K562 (cell line): Measurements from ENCODE around the gene EVA1B. TPM values are rescaled to one million over a fixed set of nuclear protein-coding genes. Genes with fewer than 3 reads are reported as not detected.

Source experiments
- ATAC-seq: fragments of 200-7000 bp; cut with Tn5 transposase; 3 replicates; pipeline ENCODE4 v1.9.1; 2020; ENCODE audit warnings: moderate library complexity
- BruUV-seq: library from RNA; stranded (reverse); fragments of 400-500 nt; replicated peaks from 2 replicates; lab custom pipeline; 2021; lab: Mats Ljungman, UMichigan
- CTCF ChIA-PET: fragments of 300-600 bp; formaldehyde crosslinking; extraction: SDS; loops from one replicate; lab custom pipeline; 2021; ENCODE audit warnings: low intra/inter-chr PET ratio; lab: Yijun Ruan, JAX
- POLR2A ChIA-PET: fragments of 300-600, 350-650 bp; sonication (Branson Sonifier 250); formaldehyde crosslinking; extraction: SDS; loops from one replicate; lab custom pipeline; 2021; ENCODE audit warnings: antibody characterized with exemption, inconsistent platforms; lab: Yijun Ruan, JAX
- DNase-seq, 4 experiments: peaks; one replicate each; pipeline versions ENCODE4 v3.0.0 to v3.0.0-alpha.2; 2011 to 2018; ENCODE audit warnings: low spot score in 3 of 4, mixed read lengths in 3 of 4; ENCODE audit errors: extremely low read depth in 1 of 4
- FAIRE-seq: peaks from 2 replicates; lab custom pipeline; 2011; peaks lifted over from hg19 to GRCh38; lab: Jason Lieb, UNC
- H2AFZ ChIP-seq: 2 replicates; pipeline ENCODE4 v1.6.0; 2011; ENCODE audit warnings: low read depth, low read length, control low read depth, inconsistent platforms
- H3K27ac ChIP-seq: fragments of 200-600 bp; 3 replicates; pipeline ENCODE4 v1.8.0; 2011; ENCODE audit warnings: low read depth, mild to moderate bottlenecking, control low read depth, inconsistent platforms, low read length, moderate library complexity, mixed read lengths; ENCODE audit errors: extremely low read depth
- H3K27me3 ChIP-seq, 2 experiments: fragments of 300-600 bp in 1 of 2; 2 replicates in 1 of 2; 3 replicates in 1 of 2; pipeline versions ENCODE4 v1.6.0 to v1.8.0; 2011; ENCODE audit warnings: inconsistent platforms in 2 of 2, low read length in 2 of 2, mild to moderate bottlenecking in 1 of 2, mixed read lengths in 1 of 2, moderate library complexity in 1 of 2; ENCODE audit not compliant: control insufficient read depth in 2 of 2, insufficient read depth in 2 of 2
- H3K36me3 ChIP-seq: fragments of 300-600 bp; 3 replicates; pipeline ENCODE4 v1.8.0; 2011; ENCODE audit warnings: mild to moderate bottlenecking, low read length, inconsistent platforms; ENCODE audit not compliant: control insufficient read depth, insufficient read depth
- H3K4me1 ChIP-seq, 2 experiments: fragments of 200-600 bp in 1 of 2; replicated peaks in 1 of 2; 2 replicates in 1 of 2; 3 replicates in 1 of 2; pipeline versions ENCODE4 v1.5.1 to v1.8.0; 2011; ENCODE audit warnings: inconsistent platforms in 2 of 2, low read length in 2 of 2, mild to moderate bottlenecking in 1 of 2, mixed read lengths in 1 of 2, moderate library complexity in 1 of 2; ENCODE audit not compliant: control insufficient read depth in 2 of 2, insufficient read depth in 2 of 2
- H3K4me2 ChIP-seq: 2 replicates; pipeline ENCODE4 v1.6.1; 2011; ENCODE audit warnings: low read length, control low read depth, inconsistent platforms, mixed read lengths; ENCODE audit not compliant: insufficient read depth
- H3K4me3 ChIP-seq: fragments of 200-600 bp; sonication (generic), shearing (Covaris generic); 2 replicates; pipeline ENCODE4 v1.5.1; 2016; ENCODE audit warnings: control low read depth, inconsistent platforms
- H3K79me2 ChIP-seq: fragments of 200-600 bp; 3 replicates; pipeline ENCODE4 v1.8.0; 2011; ENCODE audit warnings: low read length, inconsistent platforms; ENCODE audit not compliant: control insufficient read depth, insufficient read depth
- H3K9ac ChIP-seq, 2 experiments: 2 replicates each; pipeline versions ENCODE4 v1.6.0 to v1.6.1; 2011; ENCODE audit warnings: low read depth in 2 of 2, low read length in 2 of 2, control low read depth in 1 of 2, inconsistent platforms in 1 of 2, mild to moderate bottlenecking in 1 of 2, mixed read lengths in 1 of 2; ENCODE audit not compliant: insufficient read depth in 1 of 2
- H3K9me1 ChIP-seq: one replicate; pipeline ENCODE4 v1.6.0; 2011; ENCODE audit warnings: inconsistent platforms, mild to moderate bottlenecking, low read length, moderate library complexity; ENCODE audit not compliant: control insufficient read depth, insufficient read depth
- H3K9me3 ChIP-seq: replicated peaks from 2 replicates; pipeline ENCODE4 v1.5.1; 2011; ENCODE audit warnings: low read depth, low read length, inconsistent platforms; ENCODE audit not compliant: control insufficient read depth, insufficient read depth
- H4K20me1 ChIP-seq: replicated peaks from 2 replicates; pipeline ENCODE4 v1.6.1; 2011; ENCODE audit warnings: low read length, inconsistent platforms, mixed read lengths; ENCODE audit not compliant: control insufficient read depth, insufficient read depth
- BRCA1 ChIP-seq, 2 experiments: fragments of 450-650 bp in 1 of 2; sonication (generic) in 1 of 2; formaldehyde crosslinking in 1 of 2; IDR thresholded peaks; 2 replicates each; pipeline versions ENCODE4 v1.5.0 to v1.6.1; 2017 to 2020; ENCODE audit warnings: mild to moderate bottlenecking in 1 of 2, missing genetic modification reagents in 1 of 2
- CBX1 ChIP-seq: sonication (generic); IDR thresholded peaks from 2 replicates; pipeline ENCODE4 v1.6.1; 2016; ENCODE audit warnings: antibody characterized with exemption, low read depth, mild to moderate bottlenecking
- EGR1 ChIP-seq: fragments of 450-650 bp; conservative IDR thresholded peaks from 2 replicates; pipeline ENCODE4 v1.6.1; 2017; ENCODE audit warnings: mild to moderate bottlenecking
- KLF16 ChIP-seq: IDR thresholded peaks from 2 replicates; pipeline ENCODE4 v1.6.1; 2016; ENCODE audit warnings: antibody characterized with exemption
- MBD2 ChIP-seq: sonication (generic); IDR thresholded peaks from 2 replicates; pipeline ENCODE4 v1.6.1; 2016; ENCODE audit warnings: low read depth, borderline replicate concordance
- RAD21 ChIP-seq, 2 experiments: fragments of 250-450 bp in 1 of 2; fragments of 450-650 bp in 1 of 2; sonication (Bioruptor Pico) in 1 of 2; formaldehyde crosslinking in 1 of 2; IDR thresholded peaks in 1 of 2; conservative IDR thresholded peaks in 1 of 2; 2 replicates each; pipeline versions ENCODE4 v1.4.0 to v1.8.0; 2020 to 2022; ENCODE audit warnings: mild to moderate bottlenecking in 2 of 2, moderate library complexity in 1 of 2
- WGBS: fragments of 100-300 bp; shearing (Covaris generic); methylation state at CpG from one replicate; pipeline ENCODE4 v1.1.6; 2016; ENCODE audit warnings: low coverage, mixed read lengths; ENCODE audit not compliant: insufficient coverage; ENCODE audit errors: missing lambda C conversion rate; 5-methylcytosine and 5-hydroxymethylcytosine counted together
- in situ Hi-C: fragments of 300-500 bp; cut with MboI; formaldehyde crosslinking; loops from 4 replicates; pipeline ENCODE4 v1.15.0; 2018; ENCODE audit warnings: inconsistent platforms, mixed read lengths
- intact Hi-C: fragments of 100-400 bp; cut with micrococcal nuclease; formaldehyde crosslinking; loops from 2 replicates; pipeline ENCODE4 v1.14.2; 2022
- polyA plus RNA-seq, 8 experiments: library from polyadenylated mRNA; depleted of rRNA in 4 of 8; stranded (reverse) in 5 of 8; unstranded in 3 of 8; fragments of >200 nt; fragmentation: Nextera tagmentation in 2 of 8; fragmentation: Illumina TruSeq in 1 of 8; extraction: Ambion mirVana in 2 of 8; extraction: Trizol in 1 of 8; gene quantifications; 2 replicates each; pipeline versions ENCODE4 v1.2.1 to v1.2.3, GENCODE V29; 2011 to 2014; ENCODE audit warnings: inconsistent platforms in 1 of 8, missing spikeins in 1 of 8
- total RNA-seq, 7 experiments: library from RNA; depleted of rRNA in 6 of 7; stranded (reverse); fragments of >200 nt in 6 of 7; fragmentation: Illumina TruSeq in 2 of 7; extraction: Trizol in 2 of 7; gene quantifications; 2 replicates each; pipeline versions ENCODE4 v1.2.1 to v1.2.3, GENCODE V29; 2011 to 2021; ENCODE audit warnings: low replicate concordance in 1 of 7
- TF ChIP-seq, protein P1 (sequence below): sonication (generic); formaldehyde crosslinking; IDR thresholded peaks from 2 replicates; pipeline ENCODE4 v1.8.0; 2023; ENCODE audit warnings: missing genetic modification reagents, mild to moderate bottlenecking, borderline replicate concordance
- TF ChIP-seq, protein P2 (sequence below), 2 experiments: fragments of 450-650 bp; formaldehyde crosslinking in 1 of 2; IDR thresholded peaks; 2 replicates each; pipeline versions ENCODE4 v1.4.0 to v1.6.1; 2014 to 2020; ENCODE audit warnings: mild to moderate bottlenecking in 2 of 2, borderline replicate concordance in 1 of 2, low read depth in 1 of 2

Gene EVA1B
- total and polyA plus RNA-seq, 9 of the 15 experiments (the other 6 are each of a cell fraction or from before 2014, with no cell fraction given) = 0.08 to 65.7 (median 2.4) TPM

DNA sequence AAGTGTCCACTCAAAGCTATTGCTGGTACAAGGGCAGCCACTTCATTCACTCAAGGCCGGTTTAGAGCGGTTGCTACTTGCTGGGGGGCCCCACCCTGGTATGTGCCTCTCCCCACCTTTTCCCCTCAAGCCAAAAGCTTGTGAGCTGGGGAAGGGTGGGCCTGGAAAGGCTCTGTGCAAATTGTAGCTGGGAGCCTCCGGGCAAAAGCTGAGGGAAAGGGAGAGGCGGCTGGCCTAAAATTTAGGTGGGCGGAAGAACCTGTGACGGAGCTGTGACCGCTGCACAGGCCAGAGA is 17.6 kb downstream of the EVA1B start:
- ChIA-PET CTCF (no interaction called here), POLR2A (interaction anchor here (0.8 to 1.5 kb wide), 8 partner anchors 9 to 83 kb away, joined by 3 to 9 read pairs (median 4); no protein-coding TSS in a partner anchor)
- peaks cover 43% of the 10 kb centered on the region for H3K36me3 ChIP-seq
- H4K20me1 ChIP-seq = no peaks in the 10 kb centered on the region; the same call in 1 of the 2 replicates
- 84% methylated on average over 5 of the region's 7 CpGs for WGBS
- BruUV-seq = no TSS peak
- peaks cover 4 to 23% of the 10 kb centered on the region in 2 experiments; a peak in 3 of 5 replicates for H3K4me1 ChIP-seq
- intact Hi-C loops (no loop called here), in situ Hi-C loops (no loop called here)
- H2AFZ ChIP-seq = no peak overlapping the region
- H3K4me2 ChIP-seq = no peak overlapping the region
- ATAC-seq (no peak; the same call in 2 of the 3 replicates), FAIRE-seq (no peak), DNase-seq (peak in 1 of 4 experiments; percentile 24)
- H3K79me2 ChIP-seq = no peaks in the 10 kb centered on the region
- peak overlapping the region in 1 of 2 experiments; percentile 82; a peak in 2 of 4 replicates for H3K9ac ChIP-seq
- TF ChIP-seq EGR1 (0 out of 2 replicates have a peak, but pooled peaks have one; percentile 57), KLF16 (0 out of 2 replicates have a peak, but pooled peaks have one; percentile 20), CBX1 (0 out of 2 replicates have a peak, but pooled peaks have one; percentile 44), BRCA1 (IDR thresholded peaks at IDR 0.05) (no peak), BRCA1 (CRISPR knock-in tag; IDR thresholded peaks at IDR 0.05) (no peak), MBD2 (0 out of 2 replicates have a peak, but pooled peaks have one; percentile 16), RAD21 (CRISPR knock-in tag; conservative IDR thresholded peaks at IDR 0.05 in 1 of 2, IDR thresholded peaks at IDR 0.05 in 1 of 2) (no peak)
- TF ChIP-seq, protein P1, sequence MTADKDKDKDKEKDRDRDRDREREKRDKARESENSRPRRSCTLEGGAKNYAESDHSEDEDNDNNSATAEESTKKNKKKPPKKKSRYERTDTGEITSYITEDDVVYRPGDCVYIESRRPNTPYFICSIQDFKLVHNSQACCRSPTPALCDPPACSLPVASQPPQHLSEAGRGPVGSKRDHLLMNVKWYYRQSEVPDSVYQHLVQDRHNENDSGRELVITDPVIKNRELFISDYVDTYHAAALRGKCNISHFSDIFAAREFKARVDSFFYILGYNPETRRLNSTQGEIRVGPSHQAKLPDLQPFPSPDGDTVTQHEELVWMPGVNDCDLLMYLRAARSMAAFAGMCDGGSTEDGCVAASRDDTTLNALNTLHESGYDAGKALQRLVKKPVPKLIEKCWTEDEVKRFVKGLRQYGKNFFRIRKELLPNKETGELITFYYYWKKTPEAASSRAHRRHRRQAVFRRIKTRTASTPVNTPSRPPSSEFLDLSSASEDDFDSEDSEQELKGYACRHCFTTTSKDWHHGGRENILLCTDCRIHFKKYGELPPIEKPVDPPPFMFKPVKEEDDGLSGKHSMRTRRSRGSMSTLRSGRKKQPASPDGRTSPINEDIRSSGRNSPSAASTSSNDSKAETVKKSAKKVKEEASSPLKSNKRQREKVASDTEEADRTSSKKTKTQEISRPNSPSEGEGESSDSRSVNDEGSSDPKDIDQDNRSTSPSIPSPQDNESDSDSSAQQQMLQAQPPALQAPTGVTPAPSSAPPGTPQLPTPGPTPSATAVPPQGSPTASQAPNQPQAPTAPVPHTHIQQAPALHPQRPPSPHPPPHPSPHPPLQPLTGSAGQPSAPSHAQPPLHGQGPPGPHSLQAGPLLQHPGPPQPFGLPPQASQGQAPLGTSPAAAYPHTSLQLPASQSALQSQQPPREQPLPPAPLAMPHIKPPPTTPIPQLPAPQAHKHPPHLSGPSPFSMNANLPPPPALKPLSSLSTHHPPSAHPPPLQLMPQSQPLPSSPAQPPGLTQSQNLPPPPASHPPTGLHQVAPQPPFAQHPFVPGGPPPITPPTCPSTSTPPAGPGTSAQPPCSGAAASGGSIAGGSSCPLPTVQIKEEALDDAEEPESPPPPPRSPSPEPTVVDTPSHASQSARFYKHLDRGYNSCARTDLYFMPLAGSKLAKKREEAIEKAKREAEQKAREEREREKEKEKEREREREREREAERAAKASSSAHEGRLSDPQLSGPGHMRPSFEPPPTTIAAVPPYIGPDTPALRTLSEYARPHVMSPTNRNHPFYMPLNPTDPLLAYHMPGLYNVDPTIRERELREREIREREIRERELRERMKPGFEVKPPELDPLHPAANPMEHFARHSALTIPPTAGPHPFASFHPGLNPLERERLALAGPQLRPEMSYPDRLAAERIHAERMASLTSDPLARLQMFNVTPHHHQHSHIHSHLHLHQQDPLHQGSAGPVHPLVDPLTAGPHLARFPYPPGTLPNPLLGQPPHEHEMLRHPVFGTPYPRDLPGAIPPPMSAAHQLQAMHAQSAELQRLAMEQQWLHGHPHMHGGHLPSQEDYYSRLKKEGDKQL (CRISPR knock-in tag) = no peak
- TF ChIP-seq, protein P2, sequence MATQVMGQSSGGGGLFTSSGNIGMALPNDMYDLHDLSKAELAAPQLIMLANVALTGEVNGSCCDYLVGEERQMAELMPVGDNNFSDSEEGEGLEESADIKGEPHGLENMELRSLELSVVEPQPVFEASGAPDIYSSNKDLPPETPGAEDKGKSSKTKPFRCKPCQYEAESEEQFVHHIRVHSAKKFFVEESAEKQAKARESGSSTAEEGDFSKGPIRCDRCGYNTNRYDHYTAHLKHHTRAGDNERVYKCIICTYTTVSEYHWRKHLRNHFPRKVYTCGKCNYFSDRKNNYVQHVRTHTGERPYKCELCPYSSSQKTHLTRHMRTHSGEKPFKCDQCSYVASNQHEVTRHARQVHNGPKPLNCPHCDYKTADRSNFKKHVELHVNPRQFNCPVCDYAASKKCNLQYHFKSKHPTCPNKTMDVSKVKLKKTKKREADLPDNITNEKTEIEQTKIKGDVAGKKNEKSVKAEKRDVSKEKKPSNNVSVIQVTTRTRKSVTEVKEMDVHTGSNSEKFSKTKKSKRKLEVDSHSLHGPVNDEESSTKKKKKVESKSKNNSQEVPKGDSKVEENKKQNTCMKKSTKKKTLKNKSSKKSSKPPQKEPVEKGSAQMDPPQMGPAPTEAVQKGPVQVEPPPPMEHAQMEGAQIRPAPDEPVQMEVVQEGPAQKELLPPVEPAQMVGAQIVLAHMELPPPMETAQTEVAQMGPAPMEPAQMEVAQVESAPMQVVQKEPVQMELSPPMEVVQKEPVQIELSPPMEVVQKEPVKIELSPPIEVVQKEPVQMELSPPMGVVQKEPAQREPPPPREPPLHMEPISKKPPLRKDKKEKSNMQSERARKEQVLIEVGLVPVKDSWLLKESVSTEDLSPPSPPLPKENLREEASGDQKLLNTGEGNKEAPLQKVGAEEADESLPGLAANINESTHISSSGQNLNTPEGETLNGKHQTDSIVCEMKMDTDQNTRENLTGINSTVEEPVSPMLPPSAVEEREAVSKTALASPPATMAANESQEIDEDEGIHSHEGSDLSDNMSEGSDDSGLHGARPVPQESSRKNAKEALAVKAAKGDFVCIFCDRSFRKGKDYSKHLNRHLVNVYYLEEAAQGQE (IDR thresholded peaks at IDR 0.05; ENCODE audit: borderline replicate concordance) = peak; percentile 71
- TF ChIP-seq, protein P2 (CRISPR knock-in tag; IDR thresholded peaks at IDR 0.05; ENCODE audit: low read depth) = no peak
- no peaks in the 10 kb centered on the region for H3K9me3 ChIP-seq
- peak overlapping the region; percentile 50; the same call in 2 of the 3 replicates for H3K27ac ChIP-seq
- H3K27me3 ChIP-seq = no peaks in the 10 kb centered on the region
- peaks cover 7% of the 10 kb centered on the region for H3K9me1 ChIP-seq
- no peak overlapping the region for H3K4me3 ChIP-seq
